HCT116 (cell line): Measurements from ENCODE around the gene GGCX. TPM values are rescaled to one million over a fixed set of nuclear protein-coding genes. Genes with fewer than 3 reads are reported as not detected.

Experiments used
- ATAC-seq: fragments of 200-7000 bp; cut with Tn5 transposase; 2 replicates; pipeline ENCODE4 v1.9.1; 2020; ENCODE audit warnings: mild to moderate bottlenecking, moderate library complexity
- BruUV-seq: library from RNA; stranded (reverse); fragments of 400-500 nt; replicated peaks from 2 replicates; lab custom pipeline; 2021; lab: Mats Ljungman, UMichigan
- CTCF ChIA-PET: fragments of 300-600 bp; sonication (Branson Sonifier 250); formaldehyde crosslinking; loops from one replicate; lab custom pipeline; 2021; ENCODE audit warnings: antibody characterized with exemption; lab: Charles Lee
- POLR2A ChIA-PET: fragments of 300-600, 350-600 bp; sonication (Branson Sonifier 250); formaldehyde crosslinking; loops from one replicate; lab custom pipeline; 2021; ENCODE audit warnings: antibody characterized with exemption; lab: Charles Lee
- RAD21 ChIA-PET, 2 experiments: fragments of 300-600 bp; sonication (Branson Sonifier 250); formaldehyde crosslinking; loops; one replicate each; lab custom pipeline; 2023; ENCODE audit warnings: low total read pairs in 2 of 2; ENCODE audit not compliant: uncharacterized antibody in 2 of 2, unreplicated experiment in 2 of 2, low non-redundant PET in 1 of 2; lab: Charles Lee
- DNase-seq: peaks from one replicate; pipeline ENCODE4 v3.0.0-alpha.2; 2010; ENCODE audit warnings: low read depth, low spot score
- H2AFZ ChIP-seq: fragments of 200-600 bp; shearing (Covaris generic), sonication (generic); 2 replicates; pipeline ENCODE4 v1.6.1; 2017; ENCODE audit warnings: low read depth, mixed run types, mixed read lengths, antibody characterized with exemption, low read length; ENCODE audit not compliant: poor library complexity, severe bottlenecking
- H3K27ac ChIP-seq: 2 replicates; pipeline ENCODE4 v1.5.1; 2012; ENCODE audit warnings: low read depth, low read length
- H3K27me3 ChIP-seq: fragments of 200-600 bp; sonication (generic); 2 replicates; pipeline ENCODE4 v1.6.1; 2016; ENCODE audit warnings: mixed run types, low read length, mixed read lengths; ENCODE audit not compliant: insufficient read depth
- H3K36me3 ChIP-seq, 2 experiments: fragments of 200-500 bp in 1 of 2; fragments of 200-600 bp in 1 of 2; sonication (Bioruptor generic) in 1 of 2; sonication (generic) in 1 of 2; 2 replicates each; pipeline versions ENCODE4 v1.5.1 to v1.6.1; 2014 to 2016; ENCODE audit warnings: low read length in 2 of 2, inconsistent platforms in 1 of 2, mixed read lengths in 1 of 2, mixed run types in 1 of 2; ENCODE audit not compliant: insufficient read depth in 2 of 2, control insufficient read depth in 1 of 2
- H3K4me1 ChIP-seq, 2 experiments: fragments of 200-600 bp in 1 of 2; sonication (generic) in 1 of 2; 2 replicates each; pipeline versions ENCODE4 v1.5.1 to v1.6.1; 2012 to 2017; ENCODE audit warnings: low read length in 2 of 2, inconsistent platforms in 1 of 2, mild to moderate bottlenecking in 1 of 2, mixed read lengths in 1 of 2, mixed run types in 1 of 2, moderate library complexity in 1 of 2; ENCODE audit not compliant: insufficient read depth in 2 of 2, control insufficient read depth in 1 of 2
- H3K4me2 ChIP-seq: fragments of 200-600 bp; sonication (generic); 2 replicates; pipeline ENCODE4 v1.6.1; 2017; ENCODE audit warnings: mixed run types, low read length, mixed read lengths
- H3K4me3 ChIP-seq, 2 experiments: fragments of 200-600 bp in 1 of 2; sonication (generic) in 1 of 2; replicated peaks in 1 of 2; 2 replicates each; pipeline ENCODE4 v1.5.1; 2011 to 2016; ENCODE audit warnings: low read length in 2 of 2, control low read depth in 1 of 2, low read depth in 1 of 2, mild to moderate bottlenecking in 1 of 2, mixed read lengths in 1 of 2, mixed run types in 1 of 2
- H3K79me2 ChIP-seq: fragments of 200-600 bp; sonication (generic); 2 replicates; pipeline ENCODE4 v1.6.1; 2017; ENCODE audit warnings: mild to moderate bottlenecking, mixed run types, low read length, moderate library complexity, mixed read lengths; ENCODE audit not compliant: insufficient read depth
- H3K9ac ChIP-seq: fragments of 200-600 bp; sonication (generic); 2 replicates; pipeline ENCODE4 v1.6.1; 2016; ENCODE audit warnings: low read length, mixed read lengths
- H3K9me2 ChIP-seq: fragments of 200-600 bp; sonication (generic), shearing (Covaris generic); 2 replicates; pipeline ENCODE4 v1.6.1; 2017; ENCODE audit warnings: mixed run types, mild to moderate bottlenecking, moderate library complexity; ENCODE audit not compliant: insufficient read depth
- H3K9me3 ChIP-seq, 2 experiments: fragments of 200-500 bp in 1 of 2; fragments of 200-600 bp in 1 of 2; sonication (Bioruptor generic) in 1 of 2; sonication (generic) in 1 of 2; 2 replicates each; pipeline ENCODE4 v1.6.1; 2014 to 2017; ENCODE audit warnings: low read length in 2 of 2, mixed read lengths in 2 of 2, inconsistent platforms in 1 of 2, low read depth in 1 of 2, mild to moderate bottlenecking in 1 of 2, mixed run types in 1 of 2, moderate library complexity in 1 of 2; ENCODE audit not compliant: control insufficient read depth in 1 of 2, insufficient read depth in 1 of 2
- H4K20me1 ChIP-seq: fragments of 200-600 bp; sonication (generic), shearing (Covaris generic); 2 replicates; pipeline ENCODE4 v1.6.1; 2017; ENCODE audit warnings: mixed run types, mild to moderate bottlenecking, moderate library complexity; ENCODE audit not compliant: insufficient read depth
- CBX3 ChIP-seq: IDR thresholded peaks from 2 replicates; pipeline ENCODE4 v1.6.1; 2012; ENCODE audit warnings: low read depth
- EZH2 ChIP-seq: fragments of 200-600 bp; sonication (generic); IDR thresholded peaks from 2 replicates; pipeline ENCODE4 v1.6.1; 2017; ENCODE audit warnings: antibody characterized with exemption, mixed run types
- EZH2phosphoT487 ChIP-seq: fragments of 200-600 bp; IDR thresholded peaks from 2 replicates; pipeline ENCODE4 v1.6.1; 2018; ENCODE audit warnings: antibody characterized with exemption, borderline replicate concordance
- FOSL1 ChIP-seq: IDR thresholded peaks from 2 replicates; pipeline ENCODE4 v1.6.1; 2012; ENCODE audit warnings: low read depth
- SIN3A ChIP-seq: IDR thresholded peaks from 2 replicates; pipeline ENCODE4 v1.6.1; 2012; ENCODE audit warnings: low read depth
- SP1 ChIP-seq: IDR thresholded peaks from 2 replicates; pipeline ENCODE4 v1.6.1; 2012; ENCODE audit warnings: low read depth
- ZNF274 ChIP-seq: fragments of 200-500 bp; sonication (Bioruptor generic); IDR thresholded peaks from 2 replicates; pipeline ENCODE4 v1.6.1; 2014; ENCODE audit warnings: mild to moderate bottlenecking, low read depth, low read length, inconsistent platforms
- intact Hi-C: fragments of 100-400 bp; cut with micrococcal nuclease; formaldehyde crosslinking; loops from 2 replicates; pipeline ENCODE4 v1.10.0; 2022
- total RNA-seq: library from RNA; stranded (reverse); gene quantifications from one replicate; pipeline ENCODE4 v1.2.1, GENCODE V29; 2021; ENCODE audit not compliant: unreplicated experiment
- TF ChIP-seq, protein P1 (sequence below): IDR thresholded peaks from 2 replicates; pipeline ENCODE4 v1.6.1; 2012
- TF ChIP-seq, protein P2 (sequence below), 3 experiments: fragments of 200-600 bp in 1 of 3; sonication (generic) in 1 of 3; IDR thresholded peaks in 2 of 3; conservative IDR thresholded peaks in 1 of 3; 2 replicates each; pipeline ENCODE4 v1.5.1; 2012 to 2017; ENCODE audit warnings: low read depth in 2 of 3, low read length in 2 of 3, antibody characterized with exemption in 1 of 3, borderline replicate concordance in 1 of 3, control low read depth in 1 of 3, mild to moderate bottlenecking in 1 of 3, mixed read lengths in 1 of 3, mixed run types in 1 of 3, moderate library complexity in 1 of 3; ENCODE audit not compliant: insufficient read depth in 1 of 3

GGCX gene
- total RNA-seq, 1 experiment from 2014 or later: 43.5 TPM

- ChIA-PET CTCF (no interaction called here), POLR2A (interaction anchor here (1.7 kb wide), 1 partner anchor 9 kb away, joined by 8 read pairs; the partner anchor contains the start of gene MAT2A)
- no TSS peak for BruUV-seq
Measured at GRCh38 chr2:85529809-85530208, 31.5 kb downstream of the GGCX start.

GRCh38 chr2:85528355-85528754, 32.9 kb downstream of the GGCX start:
- H3K4me1 ChIP-seq: peaks cover 3 to 4% of the 10 kb centered on the region in 2 experiments; a peak in 2 of 4 replicates
- no peaks in the 10 kb centered on the region for H3K9me2 ChIP-seq
- no peaks in the 10 kb centered on the region for H4K20me1 ChIP-seq
- H2AFZ ChIP-seq: no peak overlapping the region
- no peaks in the 10 kb centered on the region for H3K36me3 ChIP-seq
- intact Hi-C loops: no loop called here
- ChIA-PET CTCF (no interaction called here), RAD21 (no interaction called here), POLR2A (interaction anchor here (1.7 kb wide), 1 partner anchor 10 kb away, joined by 8 read pairs; the partner anchor contains the start of gene MAT2A)
- ATAC-seq (no peak), DNase-seq (no peak)
- no peak overlapping the region for H3K27ac ChIP-seq
- no peaks in the 10 kb centered on the region for H3K79me2 ChIP-seq
- no peak overlapping the region for H3K4me3 ChIP-seq
- no peaks in the 10 kb centered on the region for H3K9me3 ChIP-seq
- H3K9ac ChIP-seq: no peak overlapping the region
- TF ChIP-seq SP1 (no peak), FOSL1 (no peak), ZNF274 (no peak), EZH2 (no peak), EZH2phosphoT487 (no peak), CBX3 (no peak)
- TF ChIP-seq, protein P1, sequence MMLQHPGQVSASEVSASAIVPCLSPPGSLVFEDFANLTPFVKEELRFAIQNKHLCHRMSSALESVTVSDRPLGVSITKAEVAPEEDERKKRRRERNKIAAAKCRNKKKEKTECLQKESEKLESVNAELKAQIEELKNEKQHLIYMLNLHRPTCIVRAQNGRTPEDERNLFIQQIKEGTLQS: no peak
- TF ChIP-seq, protein P2, sequence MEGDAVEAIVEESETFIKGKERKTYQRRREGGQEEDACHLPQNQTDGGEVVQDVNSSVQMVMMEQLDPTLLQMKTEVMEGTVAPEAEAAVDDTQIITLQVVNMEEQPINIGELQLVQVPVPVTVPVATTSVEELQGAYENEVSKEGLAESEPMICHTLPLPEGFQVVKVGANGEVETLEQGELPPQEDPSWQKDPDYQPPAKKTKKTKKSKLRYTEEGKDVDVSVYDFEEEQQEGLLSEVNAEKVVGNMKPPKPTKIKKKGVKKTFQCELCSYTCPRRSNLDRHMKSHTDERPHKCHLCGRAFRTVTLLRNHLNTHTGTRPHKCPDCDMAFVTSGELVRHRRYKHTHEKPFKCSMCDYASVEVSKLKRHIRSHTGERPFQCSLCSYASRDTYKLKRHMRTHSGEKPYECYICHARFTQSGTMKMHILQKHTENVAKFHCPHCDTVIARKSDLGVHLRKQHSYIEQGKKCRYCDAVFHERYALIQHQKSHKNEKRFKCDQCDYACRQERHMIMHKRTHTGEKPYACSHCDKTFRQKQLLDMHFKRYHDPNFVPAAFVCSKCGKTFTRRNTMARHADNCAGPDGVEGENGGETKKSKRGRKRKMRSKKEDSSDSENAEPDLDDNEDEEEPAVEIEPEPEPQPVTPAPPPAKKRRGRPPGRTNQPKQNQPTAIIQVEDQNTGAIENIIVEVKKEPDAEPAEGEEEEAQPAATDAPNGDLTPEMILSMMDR (IDR thresholded peaks at IDR 0.05 in 2 of 3, conservative IDR thresholded peaks at IDR 0.05 in 1 of 3; ENCODE audit: borderline replicate concordance in 1 of 3, insufficient read depth in 1 of 3, low read depth in 2 of 3, low read length in 2 of 3): no peak
- no peak overlapping the region for H3K4me2 ChIP-seq
- BruUV-seq: no TSS peak
- H3K27me3 ChIP-seq: no peaks in the 10 kb centered on the region

More at GRCh38 chr2:85529809-85530208, 31.5 kb downstream of the GGCX start:
- RAD21 ChIA-PET: no interaction called here
- TF ChIP-seq FOSL1 (no peak), CBX3 (no peak), EZH2 (no peak), SIN3A (no peak)
- TF ChIP-seq, protein P2 (IDR thresholded peaks at IDR 0.05 in 2 of 3, conservative IDR thresholded peaks at IDR 0.05 in 1 of 3; ENCODE audit: borderline replicate concordance in 1 of 3, insufficient read depth in 1 of 3, low read depth in 2 of 3, low read length in 2 of 3): no peak
- Histone ChIP-seq H3K4me1 (peaks cover 3 to 4% of the 10 kb centered on the region in 2 experiments; a peak in 2 of 4 replicates), H3K36me3 (no peaks in the 10 kb centered on the region), H3K9me2 (no peaks in the 10 kb centered on the region), H3K79me2 (no peaks in the 10 kb centered on the region), H2AFZ (no peak overlapping the region), H3K27ac (no peak overlapping the region), H4K20me1 (no peaks in the 10 kb centered on the region), H3K9ac (no peak overlapping the region), H3K4me2 (no peak overlapping the region), H3K27me3 (no peaks in the 10 kb centered on the region), H3K9me3 (no peaks in the 10 kb centered on the region), H3K4me3 (no peak overlapping the region)
- no peak for ATAC-seq
- DNase-seq: no peak
- intact Hi-C loops: no loop called here
